ENCODE data around the gene CCN5.

DNA sequence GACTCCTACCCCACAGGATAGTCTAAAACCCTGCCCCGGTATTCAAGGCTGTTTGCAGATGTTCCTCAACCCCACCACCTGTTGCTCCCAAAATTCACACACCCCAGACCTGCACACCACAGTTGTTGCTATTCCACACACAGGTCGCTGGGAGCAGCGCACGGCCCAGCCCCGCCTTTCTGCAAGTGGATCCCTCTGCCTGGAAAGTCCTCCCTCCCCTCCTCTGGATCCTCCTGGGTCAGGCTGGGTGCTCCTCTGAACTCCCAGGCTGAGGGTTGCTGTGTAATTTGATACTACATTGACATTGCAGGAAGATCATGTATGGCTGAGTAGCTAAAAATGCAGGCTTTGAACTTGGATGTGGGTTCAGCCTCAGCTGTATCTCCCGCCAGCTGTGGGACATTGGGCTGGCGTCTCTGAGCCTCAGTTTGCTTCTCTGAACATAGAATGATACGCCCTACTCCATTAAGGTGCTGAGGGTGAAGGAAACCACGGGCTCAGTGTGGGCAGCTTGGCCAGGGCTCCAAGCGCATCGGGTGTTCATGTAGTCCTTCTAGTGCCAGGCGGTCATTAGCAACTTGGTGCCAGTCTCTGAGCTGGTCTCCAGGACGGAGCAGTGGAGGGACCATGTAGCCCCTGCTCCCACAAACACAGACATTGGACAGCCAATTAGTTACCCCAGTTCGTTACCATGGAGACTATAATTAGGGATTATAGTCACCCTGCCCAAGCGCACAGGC is 13.9 kb upstream of the CCN5 start:
- TF ChIP-seq POLR2A (IDR thresholded peaks at IDR 0.05) (no peak), POLR2AphosphoS5 (IDR thresholded peaks at IDR 0.05; ENCODE audit: insufficient read depth in 1 of 2, low read depth in 1 of 2) (peak in 1 of 2 donors; percentile 22)
- TF ChIP-seq, protein P1, sequence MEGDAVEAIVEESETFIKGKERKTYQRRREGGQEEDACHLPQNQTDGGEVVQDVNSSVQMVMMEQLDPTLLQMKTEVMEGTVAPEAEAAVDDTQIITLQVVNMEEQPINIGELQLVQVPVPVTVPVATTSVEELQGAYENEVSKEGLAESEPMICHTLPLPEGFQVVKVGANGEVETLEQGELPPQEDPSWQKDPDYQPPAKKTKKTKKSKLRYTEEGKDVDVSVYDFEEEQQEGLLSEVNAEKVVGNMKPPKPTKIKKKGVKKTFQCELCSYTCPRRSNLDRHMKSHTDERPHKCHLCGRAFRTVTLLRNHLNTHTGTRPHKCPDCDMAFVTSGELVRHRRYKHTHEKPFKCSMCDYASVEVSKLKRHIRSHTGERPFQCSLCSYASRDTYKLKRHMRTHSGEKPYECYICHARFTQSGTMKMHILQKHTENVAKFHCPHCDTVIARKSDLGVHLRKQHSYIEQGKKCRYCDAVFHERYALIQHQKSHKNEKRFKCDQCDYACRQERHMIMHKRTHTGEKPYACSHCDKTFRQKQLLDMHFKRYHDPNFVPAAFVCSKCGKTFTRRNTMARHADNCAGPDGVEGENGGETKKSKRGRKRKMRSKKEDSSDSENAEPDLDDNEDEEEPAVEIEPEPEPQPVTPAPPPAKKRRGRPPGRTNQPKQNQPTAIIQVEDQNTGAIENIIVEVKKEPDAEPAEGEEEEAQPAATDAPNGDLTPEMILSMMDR (IDR thresholded peaks at IDR 0.05), result no peak

Data from vagina (tissue), 2 donors.